HepG2 (cell line): ENCODE data around the gene CLDN9. TPM values are rescaled to one million over a fixed set of nuclear protein-coding genes. Genes with fewer than 3 reads are reported as not detected.

Experiments
- polyA plus RNA-seq, 8 experiments: library from polyadenylated mRNA; depleted of rRNA in 3 of 8; stranded (reverse) in 7 of 8; unstranded in 1 of 8; fragments of >200 nt; fragmentation: Illumina TruSeq in 4 of 8; extraction: Trizol in 4 of 8; gene quantifications; 2 replicates each; pipeline versions ENCODE4 v1.2.1 to v1.2.3, GENCODE V29; 2011 to 2016; ENCODE audit warnings: low read depth in 4 of 8, missing spikeins in 1 of 8, mixed read lengths in 1 of 8; ENCODE audit not compliant: insufficient read depth in 1 of 8
- small RNA-seq, 3 experiments: library from RNA; depleted of rRNA; stranded (forward); fragments of <200 nt; gene quantifications; one replicate each; pipeline ENCODE3, GENCODE V24; 2012; ENCODE audit warnings: low read depth in 2 of 3, low replicate concordance in 1 of 3; ENCODE audit not compliant: insufficient read length in 3 of 3, insufficient read depth in 2 of 3
- total RNA-seq, 5 experiments: library from RNA; depleted of rRNA; stranded (reverse); fragments of >200 nt; fragmentation: Illumina TruSeq; extraction: Trizol; gene quantifications; 2 replicates each; pipeline ENCODE4 v1.2.3, GENCODE V29; 2016; ENCODE audit warnings: low read depth in 1 of 5

CLDN9 gene
- total and polyA plus RNA-seq, 2 of the 13 experiments (the other 11 are each of a cell fraction or from before 2014, with no cell fraction given) = 0.15 to 0.26 TPM

Small RNA genes within 50 kb of the gene (small RNA-seq; reads per million reads assigned to genes)
- gene LINC00514 = 0 reads per million in 3 experiments

Other genes starting within 250 kb of the CLDN9 start
- gene ELOB, start 235.6 kb upstream of the CLDN9 start, total RNA-seq (2016; rRNA removed; fragmentation: Illumina TruSeq; extraction: Trizol) = 208 and 253 TPM in 2 replicates
- 225 and 236 TPM in 2 replicates for gene ELOB, start 235.6 kb upstream of the CLDN9 start, polyA plus RNA-seq (2011; rRNA removed)
- gene PRSS33, start 225.4 kb upstream of the CLDN9 start, total RNA-seq (2016; rRNA removed; fragmentation: Illumina TruSeq; extraction: Trizol) = not detected in 2 replicates
- gene PRSS33, start 225.4 kb upstream of the CLDN9 start, polyA plus RNA-seq (2011; rRNA removed) = not detected in 2 replicates
- not detected in 2 replicates for gene PRSS41, start 214.5 kb upstream of the CLDN9 start, total RNA-seq (2016; rRNA removed; fragmentation: Illumina TruSeq; extraction: Trizol)
- gene PRSS41, start 214.5 kb upstream of the CLDN9 start, polyA plus RNA-seq (2011; rRNA removed) = not detected in 2 replicates
- gene PRSS21, start 195.7 kb upstream of the CLDN9 start, total RNA-seq (2016; rRNA removed; fragmentation: Illumina TruSeq; extraction: Trizol) = not detected in 2 replicates
- gene PRSS21, start 195.7 kb upstream of the CLDN9 start, polyA plus RNA-seq (2011; rRNA removed) = not detected in 2 replicates
- gene ZG16B, start 182.6 kb upstream of the CLDN9 start, total RNA-seq (2016; rRNA removed; fragmentation: Illumina TruSeq; extraction: Trizol) = 1.5 and 1.8 TPM in 2 replicates
- gene ZG16B, start 182.6 kb upstream of the CLDN9 start, polyA plus RNA-seq (2011; rRNA removed) = 11.3 and 14.3 TPM in 2 replicates
- gene PRSS22, start 154.8 kb upstream of the CLDN9 start, total RNA-seq (2016; rRNA removed; fragmentation: Illumina TruSeq; extraction: Trizol) = 0.24 TPM in 1 of 2 replicates, not detected in the other
- gene PRSS22, start 154.8 kb upstream of the CLDN9 start, polyA plus RNA-seq (2011; rRNA removed) = 0.24 and 0.32 TPM in 2 replicates
- gene FLYWCH2, start 129.7 kb upstream of the CLDN9 start, total RNA-seq (2016; rRNA removed; fragmentation: Illumina TruSeq; extraction: Trizol) = 19.8 and 20.2 TPM in 2 replicates
- 16.9 and 17.3 TPM in 2 replicates for gene FLYWCH2, start 129.7 kb upstream of the CLDN9 start, polyA plus RNA-seq (2011; rRNA removed)
- 9.9 and 12.4 TPM in 2 replicates for gene FLYWCH1, start 101.0 kb upstream of the CLDN9 start, total RNA-seq (2016; rRNA removed; fragmentation: Illumina TruSeq; extraction: Trizol)
- gene FLYWCH1, start 101.0 kb upstream of the CLDN9 start, polyA plus RNA-seq (2011; rRNA removed) = 7.3 and 11.3 TPM in 2 replicates
- gene KREMEN2, start 48.6 kb upstream of the CLDN9 start, total RNA-seq (2016; rRNA removed; fragmentation: Illumina TruSeq; extraction: Trizol) = 0.51 and 1.2 TPM in 2 replicates
- gene KREMEN2, start 48.6 kb upstream of the CLDN9 start, polyA plus RNA-seq (2011; rRNA removed) = 0.48 and 1.0 TPM in 2 replicates
- 15.6 and 24.8 TPM in 2 replicates for gene PAQR4, start 43.6 kb upstream of the CLDN9 start, total RNA-seq (2016; rRNA removed; fragmentation: Illumina TruSeq; extraction: Trizol)
- gene PAQR4, start 43.6 kb upstream of the CLDN9 start, polyA plus RNA-seq (2011; rRNA removed) = 15.9 and 17.4 TPM in 2 replicates
- gene PKMYT1, start 32.5 kb upstream of the CLDN9 start, total RNA-seq (2016; rRNA removed; fragmentation: Illumina TruSeq; extraction: Trizol) = 8.4 and 27.8 TPM in 2 replicates
- 6.6 and 7.0 TPM in 2 replicates for gene PKMYT1, start 32.5 kb upstream of the CLDN9 start, polyA plus RNA-seq (2011; rRNA removed)
- 2.7 and 7.6 TPM in 2 replicates for gene CLDN6, start 5.3 kb downstream of the CLDN9 start, total RNA-seq (2016; rRNA removed; fragmentation: Illumina TruSeq; extraction: Trizol)
- 5.9 and 10.1 TPM in 2 replicates for gene CLDN6, start 5.3 kb downstream of the CLDN9 start, polyA plus RNA-seq (2011; rRNA removed)
- gene TNFRSF12A, start 7.4 kb downstream of the CLDN9 start, total RNA-seq (2016; rRNA removed; fragmentation: Illumina TruSeq; extraction: Trizol) = 36.5 and 66.0 TPM in 2 replicates
- 61.9 and 118 TPM in 2 replicates for gene TNFRSF12A, start 7.4 kb downstream of the CLDN9 start, polyA plus RNA-seq (2011; rRNA removed)
- gene HCFC1R1, start 11.0 kb downstream of the CLDN9 start, total RNA-seq (2016; rRNA removed; fragmentation: Illumina TruSeq; extraction: Trizol) = 8.3 and 16.1 TPM in 2 replicates
- gene HCFC1R1, start 11.0 kb downstream of the CLDN9 start, polyA plus RNA-seq (2011; rRNA removed) = 13.8 and 18.3 TPM in 2 replicates
- 37.0 TPM in 2 replicates for gene THOC6, start 11.1 kb downstream of the CLDN9 start, total RNA-seq (2016; rRNA removed; fragmentation: Illumina TruSeq; extraction: Trizol)
- 32.1 and 33.5 TPM in 2 replicates for gene THOC6, start 11.1 kb downstream of the CLDN9 start, polyA plus RNA-seq (2011; rRNA removed)
- not detected in 2 replicates for gene BICDL2, start 24.0 kb downstream of the CLDN9 start, total RNA-seq (2016; rRNA removed; fragmentation: Illumina TruSeq; extraction: Trizol)
- 0.12 and 0.18 TPM in 2 replicates for gene BICDL2, start 24.0 kb downstream of the CLDN9 start, polyA plus RNA-seq (2011; rRNA removed)
- gene MMP25, start 33.6 kb downstream of the CLDN9 start, total RNA-seq (2016; rRNA removed; fragmentation: Illumina TruSeq; extraction: Trizol) = 0.04 TPM in 1 of 2 replicates, not detected in the other
- 0.07 and 0.08 TPM in 2 replicates for gene MMP25, start 33.6 kb downstream of the CLDN9 start, polyA plus RNA-seq (2011; rRNA removed)
- 115 and 127 TPM in 2 replicates for gene IL32, start 52.7 kb downstream of the CLDN9 start, total RNA-seq (2016; rRNA removed; fragmentation: Illumina TruSeq; extraction: Trizol)
- gene IL32, start 52.7 kb downstream of the CLDN9 start, polyA plus RNA-seq (2011; rRNA removed) = 165 and 258 TPM in 2 replicates
- not detected in 2 replicates for gene ZSCAN10, start 86.4 kb downstream of the CLDN9 start, total RNA-seq (2016; rRNA removed; fragmentation: Illumina TruSeq; extraction: Trizol)
- gene ZSCAN10, start 86.4 kb downstream of the CLDN9 start, polyA plus RNA-seq (2011; rRNA removed) = not detected in 2 replicates
- gene ZNF205, start 99.7 kb downstream of the CLDN9 start, total RNA-seq (2016; rRNA removed; fragmentation: Illumina TruSeq; extraction: Trizol) = 6.7 and 10.2 TPM in 2 replicates
- 5.8 and 6.5 TPM in 2 replicates for gene ZNF205, start 99.7 kb downstream of the CLDN9 start, polyA plus RNA-seq (2011; rRNA removed)
- gene ZNF213, start 122.1 kb downstream of the CLDN9 start, total RNA-seq (2016; rRNA removed; fragmentation: Illumina TruSeq; extraction: Trizol) = 0.97 and 1.2 TPM in 2 replicates
- gene ZNF213, start 122.1 kb downstream of the CLDN9 start, polyA plus RNA-seq (2011; rRNA removed) = 0.59 and 0.77 TPM in 2 replicates
- not detected in 2 replicates for gene OR1F1, start 175.3 kb downstream of the CLDN9 start, total RNA-seq (2016; rRNA removed; fragmentation: Illumina TruSeq; extraction: Trizol)
- 0.90 and 0.97 TPM in 2 replicates for gene OR1F1, start 175.3 kb downstream of the CLDN9 start, polyA plus RNA-seq (2011; rRNA removed)
- 16.5 and 18.0 TPM in 2 replicates for gene ZNF200, start 222.2 kb downstream of the CLDN9 start, total RNA-seq (2016; rRNA removed; fragmentation: Illumina TruSeq; extraction: Trizol)
- gene ZNF200, start 222.2 kb downstream of the CLDN9 start, polyA plus RNA-seq (2011; rRNA removed) = 3.5 and 4.0 TPM in 2 replicates
- gene MEFV, start 243.7 kb downstream of the CLDN9 start, total RNA-seq (2016; rRNA removed; fragmentation: Illumina TruSeq; extraction: Trizol) = 0.11 TPM in 1 of 2 replicates, not detected in the other
- 0.07 and 0.22 TPM in 2 replicates for gene MEFV, start 243.7 kb downstream of the CLDN9 start, polyA plus RNA-seq (2011; rRNA removed)